NCI-H524 treated with DMSO at 0.1 percent for 48 hours (cell line): Measurements from ENCODE around the gene XXYLT1.
"Not testable (repeated sequence)": the region's sequence is repeated elsewhere in the genome, so short reads cannot be mapped to it uniquely, and the experiment has no call there.

Experiments
- DNase-seq: peaks from one replicate; lab custom pipeline; 2025; lab: John Stamatoyannopoulos, UW

The XXYLT1 gene

DNA sequence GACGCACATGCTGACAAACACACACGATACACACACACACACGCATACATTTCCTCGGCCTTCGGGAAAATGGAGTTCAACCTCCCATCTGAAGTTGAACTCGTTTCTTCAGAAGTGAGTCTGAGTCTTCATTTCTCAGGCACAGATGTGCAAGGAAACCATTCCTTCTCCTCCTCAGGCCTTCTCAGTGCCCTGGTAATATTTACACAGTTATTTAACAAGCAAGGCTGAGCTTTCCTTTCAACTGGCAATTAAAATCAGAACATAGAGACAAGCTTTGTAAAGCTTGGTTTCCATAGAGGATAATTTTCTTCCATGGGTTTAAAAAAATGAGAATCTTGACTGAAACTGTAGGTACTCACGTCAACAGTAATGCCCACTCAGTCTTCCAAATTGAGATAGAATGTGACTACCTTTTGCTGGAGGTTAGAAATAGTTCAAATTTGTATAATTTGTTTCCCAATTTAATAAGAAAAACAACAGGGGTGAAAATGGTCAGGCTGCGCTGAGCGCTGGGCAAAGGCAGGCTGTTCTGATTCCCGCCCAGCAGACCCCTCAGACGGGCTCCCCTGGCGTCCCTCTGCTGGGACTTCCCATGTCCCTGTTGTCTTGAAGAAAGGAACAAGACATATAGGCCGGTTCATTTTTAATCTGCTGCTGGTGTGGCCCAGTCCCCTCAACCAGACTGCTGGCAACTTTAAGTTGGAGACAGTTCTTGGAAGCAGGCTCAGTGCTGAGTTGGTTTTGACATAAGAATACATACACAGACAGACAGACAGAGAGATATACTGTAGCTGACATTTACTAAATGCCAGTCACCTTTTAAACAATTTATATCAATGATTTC, 174.3 kb downstream of the XXYLT1 start:
- no peak for DNase-seq

GRCh38 chr3:195096053-195096452, 174.9 kb downstream of the XXYLT1 start:
- DNase-seq, result no peak

- DNase-seq, result no peak
These were observed 175.3 kb downstream of the XXYLT1 start for GRCh38 chr3:195095704-195096036.

- no peak for DNase-seq
These were observed 175.8 kb downstream of the XXYLT1 start for GRCh38 chr3:195095035-195095703.

DNA sequence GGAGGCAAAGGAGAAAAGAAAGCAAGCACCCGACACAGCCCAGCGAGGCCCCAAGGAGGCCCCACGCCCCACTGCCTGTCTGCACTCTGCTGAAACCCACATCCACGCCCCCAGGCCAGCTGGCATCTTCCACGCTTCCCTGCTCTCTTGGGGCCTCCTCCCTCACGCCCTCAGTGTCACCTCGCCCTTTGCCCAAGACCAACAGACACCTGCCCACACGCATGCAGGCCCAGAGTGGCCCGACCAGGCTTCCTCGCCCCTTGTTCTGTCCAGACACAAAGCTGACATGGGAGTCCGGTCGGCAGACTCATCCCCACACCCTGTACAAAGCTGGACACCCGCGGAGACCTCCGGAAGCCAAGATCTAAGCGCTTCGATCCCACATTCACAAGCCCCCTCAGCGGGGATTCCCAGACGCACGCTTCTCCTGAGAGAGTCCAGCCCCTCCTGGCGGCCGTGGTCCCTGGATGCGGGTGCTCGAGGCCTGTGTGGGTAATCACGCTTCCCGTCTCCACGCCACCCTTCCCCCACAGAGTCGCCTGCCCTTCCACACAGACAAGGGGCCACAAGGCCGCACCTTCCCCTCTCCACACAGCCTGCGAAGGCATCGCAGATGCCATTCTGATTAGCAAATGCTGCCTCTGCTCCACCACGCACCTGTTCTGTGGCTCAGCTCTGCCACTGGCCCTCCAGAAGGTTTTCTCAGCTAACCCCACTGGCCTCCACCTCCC, 176.6 kb downstream of the XXYLT1 start:
- no peak for DNase-seq

DNA sequence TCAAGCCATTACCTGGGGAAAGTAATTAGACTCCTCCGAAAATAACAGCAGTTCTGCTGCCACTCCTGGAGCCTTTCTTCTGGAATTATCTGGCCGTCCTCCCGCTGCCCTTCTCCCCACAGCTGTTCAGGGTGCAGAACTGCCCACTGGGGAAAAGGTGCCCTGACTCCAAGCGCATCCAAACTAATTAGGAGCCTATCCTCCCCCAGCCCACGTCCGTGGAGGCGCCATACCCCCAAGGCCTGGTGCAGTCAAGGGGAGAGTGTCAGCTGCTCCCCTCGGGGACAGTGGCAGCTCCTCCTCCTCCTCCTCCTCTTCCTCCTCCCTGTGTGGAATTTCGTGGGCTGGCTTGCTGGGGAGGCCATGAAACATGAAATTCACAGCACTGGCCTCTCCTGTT, 177.2 kb downstream of the XXYLT1 start:
- no peak for DNase-seq

DNA sequence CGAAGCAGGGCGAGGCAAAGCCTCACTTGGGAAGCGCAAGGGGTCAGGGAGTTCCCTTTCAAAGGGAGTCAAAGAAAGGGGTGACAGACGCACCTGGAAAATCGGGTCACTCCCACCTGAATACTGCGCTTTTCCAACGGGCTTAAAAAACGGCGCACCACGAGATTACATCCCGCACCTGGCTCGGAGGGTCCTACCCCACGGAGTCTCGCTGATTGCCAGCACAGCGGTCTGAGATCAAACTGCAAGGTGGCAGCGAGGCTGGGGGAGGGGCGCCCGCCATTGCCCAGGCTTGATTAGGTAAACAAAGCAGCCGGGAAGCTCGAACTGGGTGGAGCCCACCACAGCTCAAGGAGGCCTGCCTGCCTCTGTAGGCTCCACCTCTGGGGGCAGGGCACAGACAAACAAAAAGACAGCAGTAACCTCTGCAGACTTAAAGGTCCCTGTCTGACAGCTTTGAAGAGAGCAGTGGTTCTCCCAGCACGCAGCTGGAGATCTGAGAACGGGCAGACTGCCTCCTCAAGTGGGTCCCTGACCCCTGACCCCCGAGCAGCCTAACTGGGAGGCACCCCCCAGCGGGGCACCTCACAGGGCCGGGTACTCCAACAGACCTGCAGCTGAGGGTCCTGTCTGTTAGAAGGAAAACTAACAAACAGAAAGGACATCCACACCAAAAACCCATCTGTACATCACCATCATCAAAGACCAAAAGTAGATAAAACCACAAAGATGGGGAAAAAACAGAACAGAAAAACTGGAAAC, 182.9 kb downstream of the XXYLT1 start:
- not testable (repeated sequence) for DNase-seq

- DNase-seq, result no peak
These were observed 183.6 kb downstream of the XXYLT1 start for GRCh38 chr3:195087328-195087727.

DNA sequence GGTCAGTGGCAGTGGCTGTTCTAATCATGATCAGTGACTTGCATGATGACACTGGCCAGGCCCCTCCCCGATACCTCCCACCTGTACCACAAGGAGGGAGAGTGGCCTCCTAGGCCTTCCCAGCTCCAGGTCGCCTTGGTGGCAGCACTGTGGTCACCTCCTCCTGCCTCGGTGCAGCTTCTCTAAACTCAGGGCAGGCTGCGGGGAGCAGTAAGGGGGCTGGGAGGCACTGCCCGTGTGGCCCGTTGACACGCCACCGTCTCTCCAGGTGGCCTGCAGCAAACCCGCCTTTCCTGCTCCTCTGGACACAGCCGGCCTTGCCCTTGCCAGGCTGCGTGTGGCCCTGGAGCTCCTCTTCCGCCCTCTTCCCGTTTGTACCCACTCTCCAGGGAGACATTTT, 184.1 kb downstream of the XXYLT1 start:
- DNase-seq, result no peak

- DNase-seq, result no peak
These were observed 184.6 kb downstream of the XXYLT1 start for GRCh38 chr3:195086341-195086740.

DNA sequence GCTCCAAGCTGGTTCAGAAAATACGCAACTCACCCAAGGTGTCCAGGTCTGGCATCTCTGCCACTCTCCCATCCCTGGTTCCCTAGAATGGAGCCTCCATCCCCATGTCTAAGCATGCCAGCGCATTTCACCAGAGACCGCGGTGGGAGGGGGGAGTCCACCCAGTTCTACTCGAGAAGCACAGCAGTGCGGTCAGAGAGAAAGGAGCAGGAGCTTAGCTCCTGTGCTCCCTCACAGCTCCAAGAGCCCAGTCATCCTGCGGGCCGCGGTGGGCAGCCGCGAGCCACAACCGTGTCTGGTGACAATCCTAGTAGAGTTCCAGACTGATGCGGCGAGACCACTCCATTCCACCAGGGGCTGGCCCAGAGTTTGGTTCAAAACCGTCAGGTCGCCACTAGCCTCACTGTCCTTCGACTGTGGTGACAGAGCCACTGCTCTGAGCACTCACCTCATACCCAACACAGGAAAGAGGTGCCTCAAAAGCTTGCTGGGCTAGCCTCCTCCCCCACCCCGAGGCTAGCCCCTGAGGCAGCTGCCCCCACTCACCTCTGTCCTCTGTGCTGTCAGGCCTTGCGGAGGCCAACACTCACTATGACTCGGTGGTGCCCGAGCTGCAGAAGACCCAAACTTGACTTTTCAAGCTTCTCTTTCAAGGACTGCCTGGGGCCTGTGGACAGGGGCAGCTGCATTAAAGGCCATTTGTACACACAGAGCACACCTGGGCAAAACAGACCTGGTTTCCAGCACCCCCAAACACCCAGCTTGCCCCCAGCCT, 185.4 kb downstream of the XXYLT1 start:
- DNase-seq, result no peak

DNA sequence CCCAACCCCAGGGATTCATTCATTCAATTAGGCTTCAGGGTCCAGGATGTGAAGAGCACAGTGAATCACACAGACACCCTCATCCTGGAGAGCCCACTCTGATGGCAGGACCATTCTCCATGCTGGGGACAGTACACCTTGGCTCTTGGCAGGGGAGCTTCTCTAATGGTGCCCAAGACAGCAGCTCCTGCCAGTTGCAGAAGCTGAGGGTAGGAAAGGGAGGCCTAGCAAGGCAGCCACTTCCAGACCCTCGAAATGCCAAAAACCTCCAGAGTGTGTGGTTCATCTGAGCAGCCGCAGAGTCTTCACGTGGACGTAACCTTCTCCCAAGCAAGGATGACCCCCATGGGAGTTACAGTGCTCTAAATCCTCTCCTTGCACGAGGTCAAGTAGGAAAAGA, 186.2 kb downstream of the XXYLT1 start:
- no peak for DNase-seq

DNA sequence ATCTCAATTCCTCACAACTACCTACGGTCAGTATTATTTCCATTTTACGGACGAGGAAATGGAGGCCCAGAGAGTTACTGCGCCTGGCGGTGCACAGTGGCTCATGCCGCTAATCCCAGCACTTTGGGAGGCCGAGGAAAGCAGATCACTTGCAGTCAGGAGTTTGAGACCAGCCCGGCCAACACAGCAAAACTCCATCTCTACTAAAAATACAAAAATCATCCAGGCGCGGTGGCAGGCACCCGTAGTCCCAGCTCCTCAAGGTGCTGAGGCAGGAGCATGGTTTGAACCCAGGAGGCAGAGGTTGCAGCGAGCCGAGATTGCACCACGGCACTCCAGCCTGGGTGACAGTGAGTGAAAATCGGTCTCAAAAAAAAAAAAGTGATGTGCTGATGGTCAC, 187.3 kb downstream of the XXYLT1 start:
- DNase-seq, result no peak

DNA sequence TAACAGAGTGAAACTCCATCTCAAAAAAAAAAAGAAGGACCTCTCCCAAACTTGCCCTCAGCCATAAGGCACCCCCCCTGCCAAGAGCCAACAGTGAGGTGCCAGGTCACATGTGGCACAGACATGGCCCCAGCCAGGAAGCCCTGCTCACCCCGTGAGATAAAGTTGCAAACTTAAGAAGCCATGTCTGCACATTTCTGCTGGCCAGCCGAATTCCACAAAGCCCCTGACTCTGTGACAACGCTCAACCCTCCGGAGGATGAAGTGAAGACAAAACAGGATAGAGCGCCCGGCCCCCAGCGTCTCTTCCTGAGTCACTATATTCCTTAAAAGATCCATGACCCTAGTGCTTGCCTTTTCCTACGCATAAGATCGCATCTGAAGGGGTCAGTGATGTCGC, 188.1 kb downstream of the XXYLT1 start:
- no peak for DNase-seq

DNA sequence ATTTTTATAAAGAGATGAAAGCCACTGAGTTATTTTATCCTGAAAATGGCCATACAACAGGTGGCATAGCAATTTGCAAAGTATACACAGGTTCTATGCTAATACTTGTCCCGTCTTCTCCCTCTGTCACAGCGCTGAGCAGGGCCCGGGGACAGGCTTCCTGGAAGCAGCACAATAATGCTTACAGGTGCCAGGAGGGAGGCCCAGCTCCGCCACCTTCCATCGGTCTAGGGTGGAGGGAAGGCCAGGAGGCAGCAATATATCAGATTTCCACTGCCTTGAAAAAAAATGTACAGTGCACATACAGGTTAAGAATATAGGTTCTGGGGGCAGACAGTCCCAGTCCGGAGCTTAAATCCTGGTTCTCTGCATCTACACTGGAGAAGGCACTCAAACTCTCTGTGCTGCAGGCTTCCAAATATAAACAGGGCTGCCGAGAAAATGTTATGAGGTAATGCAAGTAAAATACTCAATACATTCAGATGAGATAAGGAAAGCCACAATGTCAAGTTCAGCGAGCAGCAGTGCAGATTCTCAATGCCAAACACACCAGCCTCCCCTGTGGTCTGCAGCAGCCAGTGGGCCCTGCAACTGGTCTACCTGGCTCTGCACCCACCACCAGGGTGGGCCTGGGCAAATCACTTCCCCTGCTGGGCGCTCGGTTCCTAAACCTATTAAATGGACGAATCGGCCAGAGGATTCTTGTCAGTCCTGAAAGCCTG, 189.6 kb downstream of the XXYLT1 start:
- no peak for DNase-seq

- DNase-seq, result no peak
These were observed 190.3 kb downstream of the XXYLT1 start for GRCh38 chr3:195080571-195081151.

DNA sequence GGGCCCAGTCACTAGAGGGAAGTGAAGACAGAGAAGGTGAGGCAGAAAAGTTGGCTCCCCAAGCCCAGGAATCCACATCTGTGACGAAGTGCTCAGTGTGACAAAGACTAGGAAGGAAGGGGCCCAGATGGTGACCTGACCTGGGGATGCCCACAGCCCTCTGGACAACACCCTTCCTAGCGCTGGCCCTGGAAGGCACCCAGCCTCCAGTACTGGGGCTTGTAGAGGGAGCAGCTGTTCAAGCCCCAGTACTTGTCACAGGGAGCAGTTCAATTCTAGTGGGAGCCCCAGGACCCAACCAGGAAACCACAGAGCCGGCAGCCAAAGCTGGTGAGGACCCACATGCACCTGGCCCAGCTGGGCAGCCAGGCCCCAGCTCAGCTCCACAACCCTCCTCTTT, 190.8 kb downstream of the XXYLT1 start:
- DNase-seq, result no peak

- DNase-seq, result no peak
These were observed 191.3 kb downstream of the XXYLT1 start for GRCh38 chr3:195079636-195080035.

- peak; percentile 54 for DNase-seq
These were observed 192.0 kb downstream of the XXYLT1 start for GRCh38 chr3:195078891-195079440.
